SK-N-SH treated with all-trans-retinoic acid at 6 μM for 48 hours (cell line): Measurements from ENCODE around the gene LHFPL3.

ENCODE experiments used
- ATAC-seq: fragments of 200-7000 bp; cut with Tn5 transposase; 3 replicates; pipeline ENCODE4 v1.9.1; 2020; ENCODE audit warnings: mild to moderate bottlenecking, moderate library complexity
- ARNTL ChIP-seq: fragments of 450-650 bp; formaldehyde crosslinking; IDR thresholded peaks from 2 replicates; pipeline ENCODE4 v1.5.0; 2020; ENCODE audit warnings: low read depth, mild to moderate bottlenecking, moderate library complexity, borderline replicate concordance
- BACH2 ChIP-seq: fragments of 250-450 bp; sonication (Bioruptor Pico); IDR thresholded peaks from 2 replicates; pipeline ENCODE4 v1.9.0; 2021; ENCODE audit warnings: mild to moderate bottlenecking, borderline replicate concordance
- CREB5 ChIP-seq: fragments of 250-450 bp; sonication (Bioruptor Pico); IDR thresholded peaks from 2 replicates; pipeline ENCODE4 v1.5.1; 2020; ENCODE audit warnings: low read depth, mild to moderate bottlenecking, moderate library complexity
- CSDC2 ChIP-seq: fragments of 250-450 bp; sonication (Bioruptor Pico); IDR thresholded peaks from 2 replicates; pipeline ENCODE4 v1.5.0; 2020; ENCODE audit warnings: mild to moderate bottlenecking, moderate library complexity
- CSRNP3 ChIP-seq: fragments of 250-450 bp; sonication (Bioruptor Pico); IDR thresholded peaks from 2 replicates; pipeline ENCODE4 v1.5.1; 2021; ENCODE audit warnings: mild to moderate bottlenecking, moderate library complexity
- ESRRG ChIP-seq: fragments of 250-450 bp; sonication (Bioruptor Pico); IDR thresholded peaks from 2 replicates; pipeline ENCODE4 v1.6.1; 2021; ENCODE audit warnings: mild to moderate bottlenecking
- GLIS3 ChIP-seq: fragments of 250-450 bp; sonication (Bioruptor Pico); IDR thresholded peaks from 2 replicates; pipeline ENCODE4 v1.5.0; 2020; ENCODE audit warnings: mild to moderate bottlenecking, moderate library complexity
- ISL1 ChIP-seq: fragments of 250-450 bp; sonication (Bioruptor Pico); IDR thresholded peaks from 2 replicates; pipeline ENCODE4 v2.1.2; 2022; ENCODE audit warnings: mild to moderate bottlenecking, moderate library complexity
- OSR1 ChIP-seq: fragments of 250-450 bp; sonication (Bioruptor Pico); IDR thresholded peaks from 2 replicates; pipeline ENCODE4 v1.8.0; 2022; ENCODE audit warnings: moderate library complexity, mild to moderate bottlenecking, inconsistent platforms
- PATZ1 ChIP-seq: fragments of 250-450 bp; sonication (Bioruptor Pico); IDR thresholded peaks from 2 replicates; pipeline ENCODE4 v1.8.0; 2020; ENCODE audit warnings: mild to moderate bottlenecking, moderate library complexity, borderline replicate concordance
- PPARA ChIP-seq: fragments of 250-450 bp; sonication (Bioruptor Pico); IDR thresholded peaks from 2 replicates; pipeline ENCODE4 v1.5.0; 2020; ENCODE audit warnings: mild to moderate bottlenecking, borderline replicate concordance
- RARB ChIP-seq: fragments of 250-450 bp; sonication (Bioruptor Pico); IDR thresholded peaks from 2 replicates; pipeline ENCODE4 v1.8.0; 2021; ENCODE audit warnings: mild to moderate bottlenecking, moderate library complexity
- SNAI2 ChIP-seq: fragments of 250-450 bp; sonication (Bioruptor Pico); IDR thresholded peaks from 2 replicates; pipeline ENCODE4 v1.5.0; 2020; ENCODE audit warnings: mild to moderate bottlenecking, moderate library complexity
- TCF4 ChIP-seq: fragments of 250-450 bp; sonication (Bioruptor Pico); IDR thresholded peaks from 2 replicates; pipeline ENCODE4 v1.8.0; 2021; ENCODE audit warnings: mild to moderate bottlenecking, moderate library complexity, borderline replicate concordance
- TOX ChIP-seq: fragments of 250-450 bp; sonication (Bioruptor Pico); IDR thresholded peaks from 2 replicates; pipeline ENCODE4 v1.8.0; 2021; ENCODE audit warnings: mild to moderate bottlenecking, moderate library complexity, borderline replicate concordance
- TSHZ2 ChIP-seq: fragments of 250-450 bp; sonication (Bioruptor Pico); IDR thresholded peaks from 2 replicates; pipeline ENCODE4 v1.5.0; 2020; ENCODE audit warnings: mild to moderate bottlenecking, moderate library complexity
- ZC3H10 ChIP-seq: fragments of 250-450 bp; sonication (Bioruptor Pico); IDR thresholded peaks from 2 replicates; pipeline ENCODE4 v1.5.1; 2021; ENCODE audit warnings: mild to moderate bottlenecking, moderate library complexity
- ZFP3 ChIP-seq: fragments of 250-450 bp; sonication (Bioruptor Pico); IDR thresholded peaks from 2 replicates; pipeline ENCODE4 v1.5.0; 2020; ENCODE audit warnings: mild to moderate bottlenecking, moderate library complexity
- ZFP30 ChIP-seq: fragments of 450-650 bp; formaldehyde crosslinking; IDR thresholded peaks from 2 replicates; pipeline ENCODE4 v1.5.0; 2022; ENCODE audit warnings: mild to moderate bottlenecking, moderate library complexity
- ZNF70 ChIP-seq: fragments of 450-650 bp; formaldehyde crosslinking; IDR thresholded peaks from 2 replicates; pipeline ENCODE4 v1.5.0; 2020; ENCODE audit warnings: mild to moderate bottlenecking, moderate library complexity
- ZNF8 ChIP-seq: fragments of 450-650 bp; formaldehyde crosslinking; IDR thresholded peaks from 2 replicates; pipeline ENCODE4 v1.5.0; 2020; ENCODE audit warnings: mild to moderate bottlenecking, moderate library complexity
- TF ChIP-seq, protein P1 (sequence below): fragments of 250-450 bp; sonication (Bioruptor Pico); IDR thresholded peaks from 2 replicates; pipeline ENCODE4 v1.8.0; 2021; ENCODE audit warnings: low read depth, mild to moderate bottlenecking, moderate library complexity, borderline replicate concordance

The LHFPL3 gene

GRCh38 chr7:104940023-104940710 lies 611.8 kb downstream of the LHFPL3 start:
- TF ChIP-seq, protein P1, sequence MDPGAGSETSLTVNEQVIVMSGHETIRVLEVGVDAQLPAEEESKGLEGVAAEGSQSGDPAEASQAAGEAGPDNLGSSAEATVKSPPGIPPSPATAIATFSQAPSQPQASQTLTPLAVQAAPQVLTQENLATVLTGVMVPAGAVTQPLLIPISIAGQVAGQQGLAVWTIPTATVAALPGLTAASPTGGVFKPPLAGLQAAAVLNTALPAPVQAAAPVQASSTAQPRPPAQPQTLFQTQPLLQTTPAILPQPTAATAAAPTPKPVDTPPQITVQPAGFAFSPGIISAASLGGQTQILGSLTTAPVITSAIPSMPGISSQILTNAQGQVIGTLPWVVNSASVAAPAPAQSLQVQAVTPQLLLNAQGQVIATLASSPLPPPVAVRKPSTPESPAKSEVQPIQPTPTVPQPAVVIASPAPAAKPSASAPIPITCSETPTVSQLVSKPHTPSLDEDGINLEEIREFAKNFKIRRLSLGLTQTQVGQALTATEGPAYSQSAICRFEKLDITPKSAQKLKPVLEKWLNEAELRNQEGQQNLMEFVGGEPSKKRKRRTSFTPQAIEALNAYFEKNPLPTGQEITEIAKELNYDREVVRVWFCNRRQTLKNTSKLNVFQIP (CRISPR knock-in tag): no peak
- TF ChIP-seq TOX (CRISPR knock-in tag) (no peak), CSRNP3 (CRISPR knock-in tag) (no peak), BACH2 (CRISPR knock-in tag) (no peak), TSHZ2 (CRISPR knock-in tag) (no peak), CSDC2 (CRISPR knock-in tag) (no peak), OSR1 (CRISPR knock-in tag) (no peak), GLIS3 (CRISPR knock-in tag) (no peak), ISL1 (CRISPR knock-in tag) (no peak), PATZ1 (no peak), ZFP30 (no peak), ZFP3 (CRISPR knock-in tag) (no peak), RARB (CRISPR knock-in tag) (no peak), PPARA (CRISPR knock-in tag) (no peak), SNAI2 (no peak), ZC3H10 (CRISPR knock-in tag) (no peak), ARNTL (CRISPR knock-in tag) (no peak), ZNF8 (CRISPR knock-in tag) (no peak)
- ATAC-seq: no peak

- no peak; the same call in 2 of the 3 replicates for ATAC-seq
- TF ChIP-seq BACH2 (CRISPR knock-in tag) (0 out of 2 replicates have a peak, but pooled peaks have one; percentile 39), ZC3H10 (CRISPR knock-in tag) (no peak), PPARA (CRISPR knock-in tag) (no peak), ZNF8 (CRISPR knock-in tag) (no peak), TSHZ2 (CRISPR knock-in tag) (no peak; the same call in 1 of the 2 replicates), CSDC2 (CRISPR knock-in tag) (no peak), ISL1 (CRISPR knock-in tag) (peak; percentile 46; the same call in 1 of the 2 replicates), ZNF70 (CRISPR knock-in tag) (no peak), TCF4 (CRISPR knock-in tag) (no peak), GLIS3 (CRISPR knock-in tag) (no peak), RARB (CRISPR knock-in tag) (no peak), CREB5 (CRISPR knock-in tag) (no peak), ZFP3 (CRISPR knock-in tag) (peak; percentile 64), ESRRG (CRISPR knock-in tag) (no peak), ARNTL (CRISPR knock-in tag) (no peak), ZFP30 (no peak)
- TF ChIP-seq, protein P1 (CRISPR knock-in tag): no peak
Observed at GRCh38 chr7:104943502-104944343, 615.3 kb downstream of the LHFPL3 start.
